H1 (cell line): ENCODE data around the gene N4BP3. TPM values are rescaled to one million over a fixed set of nuclear protein-coding genes. Genes with fewer than 3 reads are reported as not detected.

Experiments
- CTCF ChIA-PET: fragments of 300-600 bp; sonication (Branson Sonifier 250); formaldehyde crosslinking; loops from one replicate; lab custom pipeline; 2021; ENCODE audit not compliant: partially characterized antibody; lab: Charles Lee
- POLR2A ChIA-PET: fragments of 300-600 bp; sonication (Branson Sonifier 250); formaldehyde crosslinking; loops from one replicate; lab custom pipeline; 2021; ENCODE audit warnings: inconsistent platforms; ENCODE audit not compliant: partially characterized antibody; lab: Charles Lee
- DNase-seq, 2 experiments: peaks; one replicate each; pipeline versions ENCODE4 v3.0.0 to v3.0.0-alpha.2; 2010 to 2022; ENCODE audit warnings: low spot score in 2 of 2, low read depth in 1 of 2, mixed read lengths in 1 of 2
- FAIRE-seq: peaks from 2 replicates; lab custom pipeline; 2011; peaks lifted over from hg19 to GRCh38; lab: Jason Lieb, UNC
- H2AFZ ChIP-seq: 2 replicates; pipeline ENCODE4 v1.8.1; 2012; ENCODE audit warnings: low read length, inconsistent platforms
- H2AK5ac ChIP-seq: 2 replicates; pipeline ENCODE4 v1.6.1; 2013; ENCODE audit warnings: low read depth, low read length
- H2BK120ac ChIP-seq: replicated peaks from 2 replicates; pipeline ENCODE3; 2013; ENCODE audit warnings: low read depth, low read length, inconsistent platforms
- H2BK12ac ChIP-seq: 2 replicates; pipeline ENCODE4 v1.6.1; 2013; ENCODE audit warnings: low read depth, low read length
- H2BK15ac ChIP-seq: 2 replicates; pipeline ENCODE4 v1.6.1; 2013; ENCODE audit warnings: low read length
- H2BK20ac ChIP-seq: 2 replicates; pipeline ENCODE4 v1.6.1; 2013; ENCODE audit warnings: low read length
- H2BK5ac ChIP-seq: 2 replicates; pipeline ENCODE4 v1.6.1; 2013; ENCODE audit warnings: low read depth, low read length
- H3K14ac ChIP-seq: 2 replicates; pipeline ENCODE4 v1.6.1; 2013; ENCODE audit warnings: inconsistent platforms; ENCODE audit not compliant: insufficient read length
- H3K18ac ChIP-seq: 2 replicates; pipeline ENCODE4 v1.6.1; 2013; ENCODE audit warnings: low read length; ENCODE audit errors: extremely low read depth
- H3K23ac ChIP-seq: 2 replicates; pipeline ENCODE4 v1.6.1; 2013; ENCODE audit warnings: inconsistent platforms; ENCODE audit not compliant: insufficient read length
- H3K23me2 ChIP-seq: 2 replicates; pipeline ENCODE4 v1.6.1; 2013; ENCODE audit warnings: low read depth, low read length
- H3K27ac ChIP-seq: 2 replicates; pipeline ENCODE4 v1.6.1; 2011; ENCODE audit warnings: low read depth, low read length, inconsistent platforms
- H3K27me3 ChIP-seq, 4 experiments: replicated peaks in 1 of 4; 1 replicate in 1 of 4; 2 replicates in 3 of 4; pipeline versions ENCODE4 v1.6.1 to v1.8.1; 2011 to 2013; ENCODE audit warnings: low read length in 3 of 4, mild to moderate bottlenecking in 3 of 4, inconsistent platforms in 2 of 4, mixed read lengths in 2 of 4, moderate library complexity in 1 of 4; ENCODE audit not compliant: control insufficient read depth in 3 of 4, insufficient read depth in 3 of 4; ENCODE audit errors: extremely low read depth in 1 of 4
- H3K36me3 ChIP-seq, 4 experiments: 2 replicates each; pipeline versions ENCODE4 v1.6.1 to v1.8.1; 2011 to 2013; ENCODE audit warnings: mild to moderate bottlenecking in 4 of 4, low read length in 3 of 4, moderate library complexity in 2 of 4, control low read depth in 1 of 4, inconsistent platforms in 1 of 4; ENCODE audit not compliant: insufficient read depth in 4 of 4, control insufficient read depth in 2 of 4
- H3K4ac ChIP-seq: replicated peaks from 2 replicates; pipeline ENCODE3; 2013; ENCODE audit warnings: low read length, low read depth, mixed read lengths, inconsistent platforms; ENCODE audit not compliant: insufficient read length
- H3K4me1 ChIP-seq, 4 experiments: replicated peaks in 1 of 4; 1 replicate in 1 of 4; 2 replicates in 3 of 4; pipeline versions ENCODE4 v1.6.1 to v1.8.1; 2011 to 2013; ENCODE audit warnings: low read length in 3 of 4, inconsistent platforms in 2 of 4, mixed read lengths in 1 of 4; ENCODE audit not compliant: insufficient read depth in 4 of 4, control insufficient read depth in 3 of 4
- H3K4me2 ChIP-seq, 2 experiments: 2 replicates each; pipeline versions ENCODE4 v1.6.1 to v1.8.1; 2011 to 2013; ENCODE audit warnings: low read depth in 2 of 2, low read length in 2 of 2, control low read depth in 1 of 2, inconsistent platforms in 1 of 2, mild to moderate bottlenecking in 1 of 2; ENCODE audit not compliant: insufficient read depth in 1 of 2
- H3K4me3 ChIP-seq, 4 experiments: fragments of 200-600, 300-600 bp in 1 of 4; sonication (generic), shearing (Covaris generic), sonication (Bioruptor Twin) in 1 of 4; 2 replicates each; pipeline versions ENCODE4 v1.5.1 to v1.8.1; 2011 to 2016; ENCODE audit warnings: low read length in 4 of 4, low read depth in 3 of 4, control low read depth in 2 of 4, inconsistent platforms in 2 of 4, mild to moderate bottlenecking in 2 of 4, mixed read lengths in 1 of 4, moderate library complexity in 1 of 4; ENCODE audit not compliant: insufficient read depth in 2 of 4; ENCODE audit errors: extremely low read depth in 1 of 4
- H3K56ac ChIP-seq: replicated peaks from 2 replicates; pipeline ENCODE3; 2013; ENCODE audit warnings: low read depth, mild to moderate bottlenecking, mixed read lengths, low read length, inconsistent platforms; ENCODE audit not compliant: insufficient read length
- H3K79me1 ChIP-seq: 2 replicates; pipeline ENCODE4 v1.6.1; 2013; ENCODE audit warnings: low read depth, low read length, control low read depth
- H3K79me2 ChIP-seq, 2 experiments: 2 replicates each; pipeline versions ENCODE4 v1.6.1 to v1.8.1; 2012 to 2013; ENCODE audit warnings: low read length in 2 of 2, mild to moderate bottlenecking in 2 of 2, inconsistent platforms in 1 of 2; ENCODE audit not compliant: insufficient read depth in 2 of 2, control insufficient read depth in 1 of 2
- H3K9ac ChIP-seq, 4 experiments: replicated peaks in 1 of 4; 1 replicate in 1 of 4; 2 replicates in 3 of 4; pipeline versions ENCODE4 v1.6.1 to v1.8.1; 2011 to 2013; ENCODE audit warnings: low read depth in 3 of 4, low read length in 3 of 4, control low read depth in 2 of 4, mild to moderate bottlenecking in 2 of 4, moderate library complexity in 2 of 4, inconsistent platforms in 1 of 4; ENCODE audit errors: extremely low read depth in 1 of 4
- H3K9me3 ChIP-seq, 2 experiments: 2 replicates each; pipeline versions ENCODE4 v1.6.1 to v1.8.1; 2012 to 2013; ENCODE audit warnings: mild to moderate bottlenecking in 2 of 2, moderate library complexity in 2 of 2, control low read depth in 1 of 2, inconsistent platforms in 1 of 2, low read depth in 1 of 2, low read length in 1 of 2, mixed read lengths in 1 of 2; ENCODE audit not compliant: insufficient read depth in 2 of 2
- H4K20me1 ChIP-seq, 2 experiments: replicated peaks in 1 of 2; 2 replicates each; pipeline versions ENCODE3 to v1.8.1; 2011 to 2013; ENCODE audit warnings: inconsistent platforms in 2 of 2, low read length in 2 of 2, mild to moderate bottlenecking in 1 of 2; ENCODE audit not compliant: insufficient read depth in 2 of 2, control insufficient read depth in 1 of 2
- H4K5ac ChIP-seq: 2 replicates; pipeline ENCODE4 v1.6.1; 2013; ENCODE audit warnings: low read length, low read depth, mixed read lengths, inconsistent platforms; ENCODE audit not compliant: insufficient read length
- H4K8ac ChIP-seq: 2 replicates; pipeline ENCODE4 v1.8.0; 2013; ENCODE audit warnings: mild to moderate bottlenecking, moderate library complexity, low read length, inconsistent platforms; ENCODE audit not compliant: insufficient read depth; ENCODE audit errors: extremely low read depth
- H4K91ac ChIP-seq: replicated peaks from 2 replicates; pipeline ENCODE3; 2013; ENCODE audit warnings: low read length, mixed read lengths, inconsistent platforms; ENCODE audit not compliant: insufficient read length
- GTF2F1 ChIP-seq: IDR thresholded peaks from 2 replicates; pipeline ENCODE4 v1.6.1; 2012; ENCODE audit warnings: low read depth, low read length, improper control_type of control experiment, borderline replicate concordance
- YY1 ChIP-seq: IDR thresholded peaks from 2 replicates; pipeline ENCODE4 v1.6.1; 2011; ENCODE audit warnings: low read depth, mild to moderate bottlenecking, low read length
- WGBS, 2 experiments: shearing (Covaris generic) in 1 of 2; methylation state at CpG; one replicate each; pipeline versions ENCODE4 v1.1.6 to v1.1.7; 2013 to 2015; ENCODE audit warnings: low lambda C conversion rate in 2 of 2, mixed read lengths in 2 of 2, inconsistent platforms in 1 of 2, low coverage in 1 of 2, missing lambda C conversion rate in 1 of 2; ENCODE audit not compliant: insufficient replicate concordance in 2 of 2, insufficient coverage in 1 of 2, insufficient read length in 1 of 2; ENCODE audit errors: extremely low coverage in 1 of 2, missing lambda C conversion rate in 1 of 2; 5-methylcytosine and 5-hydroxymethylcytosine counted together
- polyA plus RNA-seq, 7 experiments: library from polyadenylated mRNA; depleted of rRNA in 3 of 7; stranded (reverse) in 5 of 7; unstranded in 2 of 7; fragments of >200 nt in 5 of 7; fragments of 200-250 nt in 2 of 7; gene quantifications; 1 replicate in 5 of 7; 2 replicates in 1 of 7; 4 replicates in 1 of 7; pipeline versions ENCODE4 v1.2.1 to v1.2.3, GENCODE V29; 2011 to 2013; ENCODE audit warnings: missing spikeins in 2 of 7, mixed read lengths in 2 of 7
- total RNA-seq: library from RNA; stranded (reverse); fragmentation: NEBNext Ultra II Directional; extraction: Animal tissue kit (Norgen Biotek cat#: 25700); gene quantifications from 2 replicates; pipeline ENCODE4 v1.2.1, GENCODE V29; 2021
- TF ChIP-seq, protein P1 (sequence below): IDR thresholded peaks from 2 replicates; pipeline ENCODE4 v1.6.1; 2011; ENCODE audit warnings: low read length, improper control_type of control experiment

Gene N4BP3
- total and polyA plus RNA-seq, 2 of the 8 experiments (the other 6 are each of a cell fraction or from before 2014, with no cell fraction given) = 13.1 to 39.2 TPM

DNA sequence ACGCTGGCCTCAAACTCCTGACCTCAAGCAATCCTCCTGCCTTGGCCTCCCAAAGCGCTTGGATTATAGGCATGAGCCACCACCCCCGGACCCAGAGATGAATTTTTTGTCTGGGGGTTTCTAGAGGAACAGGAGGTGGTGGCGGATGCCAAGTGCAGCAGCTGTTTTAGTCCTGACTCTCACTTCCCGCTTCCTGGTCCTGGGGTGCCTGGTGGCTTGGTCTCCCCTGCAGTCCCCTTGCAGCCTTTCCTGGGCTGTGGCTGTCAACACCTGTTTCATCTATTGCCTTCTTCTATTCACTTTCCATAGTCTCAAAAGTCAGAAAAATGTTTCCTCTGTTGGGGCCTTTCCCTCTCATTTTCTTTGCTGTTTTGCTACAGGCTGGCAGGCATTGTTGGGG is 46.8 kb downstream of the N4BP3 start:
- Histone ChIP-seq H2AK5ac (no peak overlapping the region), H4K20me1 (no peaks in the 10 kb centered on the region), H3K14ac (no peak overlapping the region), H3K4ac (no peak overlapping the region), H2BK20ac (no peak overlapping the region), H3K23ac (no peak overlapping the region), H3K79me1 (no peaks in the 10 kb centered on the region), H4K5ac (no peak overlapping the region), H3K27ac (no peak overlapping the region), H3K23me2 (no peaks in the 10 kb centered on the region; the same call in 1 of the 2 replicates), H3K4me1 (peaks cover 0 to 6% (median 3%) of the 10 kb centered on the region in 4 experiments; a peak in 3 of 7 replicates), H2BK12ac (no peak overlapping the region), H3K4me3 (no peak overlapping the region), H4K91ac (no peak overlapping the region), H2BK5ac (no peak overlapping the region), H2BK15ac (no peak overlapping the region), H4K8ac (no peak overlapping the region), H3K27me3 (peaks cover 0 to 4% (median 2%) of the 10 kb centered on the region in 4 experiments; a peak in 1 of 7 replicates), H3K56ac (no peak overlapping the region), H3K9ac (no peak overlapping the region), H2BK120ac (no peak overlapping the region), H3K36me3 (no peaks in the 10 kb centered on the region), H3K18ac (no peak overlapping the region), H3K79me2 (no peaks in the 10 kb centered on the region), H2AFZ (no peak overlapping the region), H3K9me3 (no peaks in the 10 kb centered on the region), H3K4me2 (no peak overlapping the region)
- ChIA-PET CTCF (interaction anchor here (0.8 to 24.6 kb wide), 3 partner anchors 11 to 82 kb away, joined by 3 to 515 read pairs (median 4); no protein-coding TSS in a partner anchor), POLR2A (interaction anchor here (0.6 to 2.9 kb wide), 5 partner anchors 11 to 85 kb away, joined by 3 to 11 read pairs (median 4); no protein-coding TSS in a partner anchor)
- FAIRE-seq (no peak), DNase-seq (no peak)
- 89% methylated on average over 5 of the region's 5 CpGs; no CpG with 5 or more reads in 1 of the 2 experiments for WGBS, 2 experiments
- no peak for TF ChIP-seq YY1
- no peak for TF ChIP-seq GTF2F1
- TF ChIP-seq, protein P1, sequence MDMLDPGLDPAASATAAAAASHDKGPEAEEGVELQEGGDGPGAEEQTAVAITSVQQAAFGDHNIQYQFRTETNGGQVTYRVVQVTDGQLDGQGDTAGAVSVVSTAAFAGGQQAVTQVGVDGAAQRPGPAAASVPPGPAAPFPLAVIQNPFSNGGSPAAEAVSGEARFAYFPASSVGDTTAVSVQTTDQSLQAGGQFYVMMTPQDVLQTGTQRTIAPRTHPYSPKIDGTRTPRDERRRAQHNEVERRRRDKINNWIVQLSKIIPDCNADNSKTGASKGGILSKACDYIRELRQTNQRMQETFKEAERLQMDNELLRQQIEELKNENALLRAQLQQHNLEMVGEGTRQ = no peak
